Measurements from ENCODE around the gene CNPY2.

DNA sequence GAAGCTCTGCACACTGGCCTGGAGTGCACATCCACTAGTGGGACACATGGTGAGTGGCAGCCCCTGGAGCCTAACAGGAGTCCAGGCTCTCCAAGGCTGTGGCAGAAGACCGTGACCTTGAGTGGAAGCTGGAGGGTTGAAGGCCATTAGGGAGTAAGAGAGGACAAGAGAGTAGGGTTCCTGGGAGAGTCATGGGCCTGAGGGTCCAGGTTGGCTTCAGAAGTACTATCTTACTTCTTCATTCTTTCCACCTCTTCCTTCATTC lies 23.3 kb upstream of the CNPY2 start:
- TF ChIP-seq, protein P1, sequence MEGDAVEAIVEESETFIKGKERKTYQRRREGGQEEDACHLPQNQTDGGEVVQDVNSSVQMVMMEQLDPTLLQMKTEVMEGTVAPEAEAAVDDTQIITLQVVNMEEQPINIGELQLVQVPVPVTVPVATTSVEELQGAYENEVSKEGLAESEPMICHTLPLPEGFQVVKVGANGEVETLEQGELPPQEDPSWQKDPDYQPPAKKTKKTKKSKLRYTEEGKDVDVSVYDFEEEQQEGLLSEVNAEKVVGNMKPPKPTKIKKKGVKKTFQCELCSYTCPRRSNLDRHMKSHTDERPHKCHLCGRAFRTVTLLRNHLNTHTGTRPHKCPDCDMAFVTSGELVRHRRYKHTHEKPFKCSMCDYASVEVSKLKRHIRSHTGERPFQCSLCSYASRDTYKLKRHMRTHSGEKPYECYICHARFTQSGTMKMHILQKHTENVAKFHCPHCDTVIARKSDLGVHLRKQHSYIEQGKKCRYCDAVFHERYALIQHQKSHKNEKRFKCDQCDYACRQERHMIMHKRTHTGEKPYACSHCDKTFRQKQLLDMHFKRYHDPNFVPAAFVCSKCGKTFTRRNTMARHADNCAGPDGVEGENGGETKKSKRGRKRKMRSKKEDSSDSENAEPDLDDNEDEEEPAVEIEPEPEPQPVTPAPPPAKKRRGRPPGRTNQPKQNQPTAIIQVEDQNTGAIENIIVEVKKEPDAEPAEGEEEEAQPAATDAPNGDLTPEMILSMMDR (IDR thresholded peaks at IDR 0.05), result no peak
- TF ChIP-seq POLR2A (IDR thresholded peaks at IDR 0.05), result no peak
